Thyroid gland (tissue), 4 donors: ENCODE results near the gene ZNF839.

ENCODE experiments used
- POLR2A ChIP-seq, 2 donors: fragments of 450-650 bp; IDR thresholded peaks; one replicate each; pipeline ENCODE4 v1.6.1; 2017; ENCODE audit warnings: antibody characterized with exemption in 2 of 2, mild to moderate bottlenecking in 2 of 2, moderate library complexity in 1 of 2
- TF ChIP-seq, protein P1 (sequence below), 6 experiments: fragments of 200-600 bp in 3 of 6; fragments of 450-650 bp in 3 of 6; sonication (generic) in 3 of 6; IDR thresholded peaks; one replicate each; pipeline ENCODE4 v1.5.1; 2016 to 2019; ENCODE audit warnings: antibody characterized with exemption in 6 of 6, mild to moderate bottlenecking in 2 of 6, inconsistent platforms in 1 of 6, moderate library complexity in 1 of 6

DNA sequence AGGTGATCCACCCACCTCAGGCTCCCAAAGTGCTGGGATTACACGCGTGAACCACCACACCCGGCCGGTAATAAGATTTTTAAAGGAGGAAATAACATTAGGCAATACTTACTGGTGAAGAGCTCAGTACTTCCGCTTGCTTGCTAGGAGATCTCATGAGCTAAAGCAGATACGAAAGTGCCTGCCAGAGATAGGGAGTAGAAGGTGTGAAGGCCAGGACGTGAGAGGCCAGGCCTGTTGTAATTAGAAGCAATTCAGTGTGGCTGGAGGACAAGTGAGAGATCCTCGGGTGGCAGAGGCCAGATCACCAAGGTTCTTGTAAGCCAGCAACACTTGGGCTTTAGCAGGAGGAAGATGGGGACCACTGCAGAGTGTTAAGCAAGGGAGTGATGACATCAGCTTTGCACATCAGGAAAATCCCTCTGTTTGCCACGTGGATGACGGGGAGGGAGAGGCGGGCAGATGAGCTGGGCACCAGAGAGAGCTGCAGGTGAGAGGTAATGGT, 50.8 kb downstream of the ZNF839 start:
- TF ChIP-seq POLR2A (IDR thresholded peaks at IDR 0.05): no peak
- TF ChIP-seq, protein P1, sequence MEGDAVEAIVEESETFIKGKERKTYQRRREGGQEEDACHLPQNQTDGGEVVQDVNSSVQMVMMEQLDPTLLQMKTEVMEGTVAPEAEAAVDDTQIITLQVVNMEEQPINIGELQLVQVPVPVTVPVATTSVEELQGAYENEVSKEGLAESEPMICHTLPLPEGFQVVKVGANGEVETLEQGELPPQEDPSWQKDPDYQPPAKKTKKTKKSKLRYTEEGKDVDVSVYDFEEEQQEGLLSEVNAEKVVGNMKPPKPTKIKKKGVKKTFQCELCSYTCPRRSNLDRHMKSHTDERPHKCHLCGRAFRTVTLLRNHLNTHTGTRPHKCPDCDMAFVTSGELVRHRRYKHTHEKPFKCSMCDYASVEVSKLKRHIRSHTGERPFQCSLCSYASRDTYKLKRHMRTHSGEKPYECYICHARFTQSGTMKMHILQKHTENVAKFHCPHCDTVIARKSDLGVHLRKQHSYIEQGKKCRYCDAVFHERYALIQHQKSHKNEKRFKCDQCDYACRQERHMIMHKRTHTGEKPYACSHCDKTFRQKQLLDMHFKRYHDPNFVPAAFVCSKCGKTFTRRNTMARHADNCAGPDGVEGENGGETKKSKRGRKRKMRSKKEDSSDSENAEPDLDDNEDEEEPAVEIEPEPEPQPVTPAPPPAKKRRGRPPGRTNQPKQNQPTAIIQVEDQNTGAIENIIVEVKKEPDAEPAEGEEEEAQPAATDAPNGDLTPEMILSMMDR (IDR thresholded peaks at IDR 0.05): no peak
